ENCODE measurements around the gene CTAGE15. TPM values are rescaled to one million over a fixed set of nuclear protein-coding genes. Genes with fewer than 3 reads are reported as not detected.
"Not testable (repeated sequence)": the region's sequence is repeated elsewhere in the genome, so short reads cannot be mapped to it uniquely, and the experiment has no call there.

CTAGE15 gene
- total RNA-seq (2014; rRNA removed; shearing (Covaris generic); ENCODE audit: low replicate concordance): not detected in 2 replicates

GRCh38 chr7:143571501-143571900 is at the start of gene CTAGE15:
Gene CTAGE15 (plus strand): TSS chr7:143571801. CDS start chr7:143571818, 17 bp downstream.
- not testable (repeated sequence) for H4K20me1 ChIP-seq (ENCODE audit: insufficient read depth, low read depth, low read length); H3K4me1 ChIP-seq (ENCODE audit: low read length); H3K4me3 ChIP-seq (ENCODE audit: low read length); H3K36me3 ChIP-seq (ENCODE audit: insufficient read depth, low read length); H3K9me2 ChIP-seq (replicated peaks; ENCODE audit: insufficient read depth, low read length); H3K9me3 ChIP-seq (ENCODE audit: low read length); H3K27ac ChIP-seq (ENCODE audit: low read length); H2AFZ ChIP-seq (ENCODE audit: low read length); H3K79me2 ChIP-seq (ENCODE audit: low read length); H3K4me2 ChIP-seq (ENCODE audit: low read depth, low read length, poor library complexity, severe bottlenecking); DNase-seq; H3K9ac ChIP-seq (ENCODE audit: low read length); H3K27me3 ChIP-seq (ENCODE audit: low read length)

- H2AFZ ChIP-seq (ENCODE audit: low read length); H3K9ac ChIP-seq (ENCODE audit: low read length); H3K36me3 ChIP-seq (ENCODE audit: insufficient read depth, low read length); H3K4me3 ChIP-seq (ENCODE audit: low read length); H3K9me3 ChIP-seq (ENCODE audit: low read length); H3K4me1 ChIP-seq (ENCODE audit: low read length); H3K4me2 ChIP-seq (ENCODE audit: low read depth, low read length, poor library complexity, severe bottlenecking); DNase-seq; H4K20me1 ChIP-seq (ENCODE audit: insufficient read depth, low read depth, low read length); H3K79me2 ChIP-seq (ENCODE audit: low read length); H3K9me2 ChIP-seq (replicated peaks; ENCODE audit: insufficient read depth, low read length); H3K27me3 ChIP-seq (ENCODE audit: low read length); H3K27ac ChIP-seq (ENCODE audit: low read length): not testable (repeated sequence)
Observed at GRCh38 chr7:143522309-143522916, 49.2 kb upstream of the CTAGE15 start.

- not testable (repeated sequence) for H3K4me2 ChIP-seq (ENCODE audit: low read depth, low read length, poor library complexity, severe bottlenecking); H3K9me3 ChIP-seq (ENCODE audit: low read length); H3K27ac ChIP-seq (ENCODE audit: low read length); DNase-seq; H3K9me2 ChIP-seq (replicated peaks; ENCODE audit: insufficient read depth, low read length); H3K79me2 ChIP-seq (ENCODE audit: low read length); H3K9ac ChIP-seq (ENCODE audit: low read length); H2AFZ ChIP-seq (ENCODE audit: low read length); H3K27me3 ChIP-seq (ENCODE audit: low read length); H3K4me3 ChIP-seq (ENCODE audit: low read length); H3K36me3 ChIP-seq (ENCODE audit: insufficient read depth, low read length); H3K4me1 ChIP-seq (ENCODE audit: low read length); H4K20me1 ChIP-seq (ENCODE audit: insufficient read depth, low read depth, low read length)
Observed at GRCh38 chr7:143531169-143531926, 40.3 kb upstream of the CTAGE15 start.

- not testable (repeated sequence) for H2AFZ ChIP-seq (ENCODE audit: low read length); H3K4me2 ChIP-seq (ENCODE audit: low read depth, low read length, poor library complexity, severe bottlenecking); H3K27ac ChIP-seq (ENCODE audit: low read length); H4K20me1 ChIP-seq (ENCODE audit: insufficient read depth, low read depth, low read length); DNase-seq; H3K9me2 ChIP-seq (replicated peaks; ENCODE audit: insufficient read depth, low read length); H3K79me2 ChIP-seq (ENCODE audit: low read length); H3K9me3 ChIP-seq (ENCODE audit: low read length); H3K36me3 ChIP-seq (ENCODE audit: insufficient read depth, low read length); H3K4me3 ChIP-seq (ENCODE audit: low read length); H3K27me3 ChIP-seq (ENCODE audit: low read length); H3K9ac ChIP-seq (ENCODE audit: low read length); H3K4me1 ChIP-seq (ENCODE audit: low read length)
Observed at GRCh38 chr7:143531932-143532331, 39.7 kb upstream of the CTAGE15 start.

GRCh38 chr7:143533213-143533839 is 38.3 kb upstream of the CTAGE15 start:
- not testable (repeated sequence) for H3K4me2 ChIP-seq (ENCODE audit: low read depth, low read length, poor library complexity, severe bottlenecking); H3K9me3 ChIP-seq (ENCODE audit: low read length); H3K4me1 ChIP-seq (ENCODE audit: low read length); H3K9me2 ChIP-seq (replicated peaks; ENCODE audit: insufficient read depth, low read length); H3K9ac ChIP-seq (ENCODE audit: low read length); H3K27ac ChIP-seq (ENCODE audit: low read length); H4K20me1 ChIP-seq (ENCODE audit: insufficient read depth, low read depth, low read length); H3K79me2 ChIP-seq (ENCODE audit: low read length); DNase-seq; H3K36me3 ChIP-seq (ENCODE audit: insufficient read depth, low read length); H3K27me3 ChIP-seq (ENCODE audit: low read length); H2AFZ ChIP-seq (ENCODE audit: low read length); H3K4me3 ChIP-seq (ENCODE audit: low read length)

- not testable (repeated sequence) for H3K4me3 ChIP-seq (ENCODE audit: low read length); H3K9ac ChIP-seq (ENCODE audit: low read length); H3K79me2 ChIP-seq (ENCODE audit: low read length); H3K27me3 ChIP-seq (ENCODE audit: low read length); H4K20me1 ChIP-seq (ENCODE audit: insufficient read depth, low read depth, low read length); H2AFZ ChIP-seq (ENCODE audit: low read length); H3K36me3 ChIP-seq (ENCODE audit: insufficient read depth, low read length); H3K4me1 ChIP-seq (ENCODE audit: low read length); H3K27ac ChIP-seq (ENCODE audit: low read length); H3K9me3 ChIP-seq (ENCODE audit: low read length); H3K9me2 ChIP-seq (replicated peaks; ENCODE audit: insufficient read depth, low read length); DNase-seq; H3K4me2 ChIP-seq (ENCODE audit: low read depth, low read length, poor library complexity, severe bottlenecking)
Observed at GRCh38 chr7:143536443-143536842, 35.2 kb upstream of the CTAGE15 start.

- not testable (repeated sequence) for H4K20me1 ChIP-seq (ENCODE audit: insufficient read depth, low read depth, low read length); H3K9ac ChIP-seq (ENCODE audit: low read length); H3K36me3 ChIP-seq (ENCODE audit: insufficient read depth, low read length); H3K27me3 ChIP-seq (ENCODE audit: low read length); H3K4me3 ChIP-seq (ENCODE audit: low read length); H3K4me2 ChIP-seq (ENCODE audit: low read depth, low read length, poor library complexity, severe bottlenecking); H3K9me2 ChIP-seq (replicated peaks; ENCODE audit: insufficient read depth, low read length); H3K4me1 ChIP-seq (ENCODE audit: low read length); H3K9me3 ChIP-seq (ENCODE audit: low read length); H2AFZ ChIP-seq (ENCODE audit: low read length); H3K27ac ChIP-seq (ENCODE audit: low read length); H3K79me2 ChIP-seq (ENCODE audit: low read length); DNase-seq
Observed at GRCh38 chr7:143543288-143544038, 28.1 kb upstream of the CTAGE15 start.

- H2AFZ ChIP-seq (ENCODE audit: low read length); H3K27me3 ChIP-seq (ENCODE audit: low read length); H3K9me3 ChIP-seq (ENCODE audit: low read length): not testable (repeated sequence)
Observed at GRCh38 chr7:143555968-143556367, 15.6 kb upstream of the CTAGE15 start.

More at GRCh38 chr7:143555968-143556367, 15.6 kb upstream of the CTAGE15 start:
- H3K9me2 ChIP-seq (replicated peaks; ENCODE audit: insufficient read depth, low read length); H3K4me3 ChIP-seq (ENCODE audit: low read length); H3K36me3 ChIP-seq (ENCODE audit: insufficient read depth, low read length); H3K79me2 ChIP-seq (ENCODE audit: low read length); H3K4me1 ChIP-seq (ENCODE audit: low read length); DNase-seq; H3K27ac ChIP-seq (ENCODE audit: low read length); H3K9ac ChIP-seq (ENCODE audit: low read length); H3K4me2 ChIP-seq (ENCODE audit: low read depth, low read length, poor library complexity, severe bottlenecking); H4K20me1 ChIP-seq (ENCODE audit: insufficient read depth, low read depth, low read length): not testable (repeated sequence)
